GM19372 (cell line): Measurements from ENCODE around the gene TNF.
A peak's percentile ranks its signal among the peaks of the same experiment; 100 is the strongest.
"Not testable (repeated sequence)": the region's sequence is repeated elsewhere in the genome, so short reads cannot be mapped to it uniquely, and the experiment has no call there.

ENCODE experiments used
- ATAC-seq: cut with Tn5 transposase; IDR thresholded peaks from one replicate; pipeline ENCODE4 v1.9.1; 2021; ENCODE audit warnings: mild to moderate bottlenecking, low read depth, moderate library complexity; ENCODE audit not compliant: unreplicated experiment

The TNF gene

DNA sequence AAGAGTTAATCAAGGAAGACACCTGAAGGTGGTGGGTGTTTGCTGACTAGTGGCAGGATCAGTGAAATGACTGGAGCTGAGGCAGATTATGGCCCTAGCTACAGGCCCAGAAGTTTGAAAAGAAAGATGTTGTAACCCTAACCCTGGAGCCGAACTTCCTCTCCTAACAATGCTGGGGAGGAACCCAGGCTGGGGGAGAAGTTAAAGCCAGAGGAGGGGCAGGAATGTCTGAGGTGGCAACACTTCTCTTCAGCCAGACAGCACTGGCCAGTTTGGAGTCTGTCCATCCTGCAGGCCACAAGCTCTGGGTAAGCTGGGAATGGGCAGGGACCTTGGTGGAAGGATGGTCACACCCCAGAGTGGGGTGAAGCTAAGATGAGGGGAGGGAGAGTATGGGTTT, 10.6 kb downstream of the TNF start, which contains the start of gene LST1:
LST1 (plus strand) TSS at position 270 of the 400 bp plus-strand sequence. CDS start 1,023 bp downstream, outside the sequence.
- no peak for ATAC-seq

DNA sequence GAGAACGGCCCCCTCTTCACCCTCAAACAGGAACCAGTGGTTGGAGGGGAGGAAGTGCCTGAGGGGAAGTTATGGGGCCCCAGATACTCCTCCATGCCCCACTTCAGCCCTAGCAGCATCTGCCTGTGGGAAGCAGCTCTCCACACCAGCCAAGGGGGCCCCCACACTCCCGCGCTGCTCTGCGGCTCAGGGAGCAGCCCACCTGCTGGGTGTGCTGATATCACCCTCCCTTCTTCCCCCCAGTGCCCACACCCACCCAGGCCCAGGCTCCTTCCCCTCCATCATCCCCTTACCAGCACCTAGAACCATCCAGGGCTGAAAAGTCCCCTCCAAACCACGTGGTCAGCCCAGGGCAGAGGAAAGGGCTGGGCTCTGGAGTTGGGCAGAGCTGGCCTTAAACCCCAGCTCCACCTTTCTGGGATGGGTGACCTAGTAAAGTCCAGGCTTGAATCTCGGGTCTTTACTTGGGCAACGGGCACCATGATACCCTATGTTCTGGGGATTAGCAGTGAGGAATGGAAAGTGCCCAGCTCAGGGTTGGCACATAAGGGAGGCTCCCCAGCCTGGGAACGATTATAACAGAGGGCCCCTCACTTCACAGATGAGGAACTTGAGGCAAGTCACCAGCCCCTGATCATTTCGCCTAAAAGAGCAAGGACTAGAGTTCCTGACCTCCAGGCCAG, 11.4 kb downstream of the TNF start:
- ATAC-seq: no peak

DNA sequence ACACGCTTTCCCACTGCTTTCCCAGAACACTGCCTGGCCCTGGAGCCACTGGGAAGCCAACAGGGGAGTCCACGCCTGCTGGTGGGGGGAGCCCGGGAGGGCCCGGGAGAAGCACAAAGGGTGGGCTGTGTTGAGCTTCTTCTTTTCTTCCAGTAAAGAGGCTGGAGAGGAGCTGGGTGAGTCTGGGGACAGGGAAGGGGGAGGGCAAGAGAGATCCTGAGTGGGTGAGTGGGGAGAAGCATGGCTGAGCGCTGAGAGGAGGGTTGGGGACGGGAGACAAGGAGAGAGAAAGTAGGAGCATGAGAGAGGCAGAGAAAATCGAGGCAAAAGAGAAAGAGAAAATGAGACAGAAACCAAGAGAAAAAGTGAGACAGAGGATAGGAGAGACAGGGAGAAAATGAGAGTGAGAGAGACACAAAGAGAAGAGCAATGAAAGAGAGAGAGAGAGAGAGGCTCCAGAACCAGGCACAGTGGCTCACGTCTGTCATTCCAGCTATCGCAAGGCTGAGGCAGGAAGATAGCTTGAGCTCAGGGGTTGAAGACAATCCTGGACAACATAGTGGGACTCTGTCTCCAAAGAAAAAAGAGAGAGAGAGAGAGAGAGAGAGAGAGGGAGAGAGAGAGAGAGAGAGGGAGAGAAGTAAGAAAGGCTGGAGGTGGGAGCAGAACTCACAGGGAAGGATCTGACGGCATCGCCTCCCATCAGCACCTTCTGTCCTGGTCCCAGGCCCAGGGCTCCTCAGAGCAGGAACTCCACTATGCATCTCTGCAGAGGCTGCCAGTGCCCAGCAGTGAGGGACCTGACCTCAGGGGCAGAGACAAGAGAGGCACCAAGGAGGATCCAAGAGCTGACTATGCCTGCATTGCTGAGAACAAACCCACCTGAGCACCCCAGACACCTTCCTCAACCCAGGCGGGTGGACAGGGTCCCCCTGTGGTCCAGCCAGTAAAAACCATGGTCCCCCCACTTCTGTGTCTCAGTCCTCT, 12.7 kb downstream of the TNF start:
- ATAC-seq: no peak

DNA sequence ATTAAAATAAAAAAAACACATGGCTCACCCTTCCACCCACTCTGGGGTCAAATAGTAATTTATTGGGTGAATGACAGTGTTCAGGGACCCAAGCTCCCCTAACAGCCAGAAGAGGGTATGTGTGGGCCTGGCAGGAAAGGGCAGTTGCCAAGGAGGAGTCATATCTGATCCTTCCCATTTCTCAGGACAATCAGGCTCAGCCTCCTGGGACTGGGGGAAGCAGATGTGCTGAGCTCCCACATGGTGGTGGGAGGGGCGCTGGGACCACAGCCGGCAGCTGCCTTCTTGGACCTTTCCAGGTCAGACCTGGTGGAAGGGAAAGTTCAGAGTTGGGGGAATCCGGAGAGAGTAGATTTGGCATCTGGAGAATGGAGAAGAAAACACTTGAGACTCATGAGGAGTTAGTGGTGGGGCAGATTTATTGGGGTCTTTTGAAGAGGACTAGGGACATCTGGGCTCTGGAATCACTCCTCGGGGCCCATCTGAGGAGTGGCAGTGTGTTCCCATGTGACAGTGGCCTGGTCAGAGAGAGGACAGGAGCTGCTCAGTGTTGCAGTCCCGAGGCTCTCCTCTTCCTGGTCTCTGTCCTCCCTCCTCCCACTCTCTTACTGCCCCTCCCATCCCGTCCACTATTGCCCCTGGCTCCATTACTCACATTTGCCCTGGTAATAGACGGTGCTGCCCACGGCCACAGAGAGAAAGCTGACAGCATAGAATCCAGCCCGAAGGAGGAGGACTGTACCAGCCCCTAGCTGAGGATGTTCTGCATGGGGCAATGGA, 13.7 kb downstream of the TNF start:
- ATAC-seq: no peak

DNA sequence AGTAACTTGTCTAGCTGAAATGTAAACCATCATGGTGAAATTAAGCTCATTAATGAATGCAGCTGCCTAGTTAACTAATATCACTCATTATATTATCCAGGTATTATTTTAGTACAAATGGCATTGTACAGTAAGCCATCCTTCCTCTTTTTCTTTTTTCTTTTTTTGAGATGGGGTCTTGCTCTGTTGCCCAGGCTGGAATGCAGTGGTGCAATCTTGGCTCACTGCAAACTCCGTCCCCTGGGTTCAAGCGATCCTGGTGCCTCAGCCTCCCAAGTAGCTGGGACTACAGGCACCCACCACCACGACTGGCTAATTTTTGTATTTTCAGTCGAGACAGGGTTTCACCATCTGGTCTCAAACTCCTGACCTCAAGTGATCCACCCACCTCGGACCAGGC, 15.3 kb downstream of the TNF start:
- not testable (repeated sequence) for ATAC-seq

DNA sequence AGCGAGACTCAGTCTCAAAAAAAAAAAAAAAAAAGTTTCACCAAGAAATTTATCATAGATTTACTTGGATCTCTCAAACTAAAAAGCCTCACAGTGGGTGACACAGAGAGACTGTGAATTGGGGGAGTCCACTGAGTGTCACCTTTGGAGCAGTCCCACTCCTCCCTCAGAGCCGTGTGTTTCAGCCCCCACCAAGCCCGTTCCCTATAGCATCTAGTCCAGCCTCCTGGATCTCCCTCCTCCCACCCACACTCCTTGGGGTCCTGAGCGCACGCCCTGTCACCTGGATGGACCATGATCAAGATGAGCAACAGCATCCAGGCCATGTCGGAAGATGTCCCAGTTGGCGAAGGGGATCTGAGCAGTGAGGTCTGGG, 17.0 kb downstream of the TNF start:
- no peak for ATAC-seq

DNA sequence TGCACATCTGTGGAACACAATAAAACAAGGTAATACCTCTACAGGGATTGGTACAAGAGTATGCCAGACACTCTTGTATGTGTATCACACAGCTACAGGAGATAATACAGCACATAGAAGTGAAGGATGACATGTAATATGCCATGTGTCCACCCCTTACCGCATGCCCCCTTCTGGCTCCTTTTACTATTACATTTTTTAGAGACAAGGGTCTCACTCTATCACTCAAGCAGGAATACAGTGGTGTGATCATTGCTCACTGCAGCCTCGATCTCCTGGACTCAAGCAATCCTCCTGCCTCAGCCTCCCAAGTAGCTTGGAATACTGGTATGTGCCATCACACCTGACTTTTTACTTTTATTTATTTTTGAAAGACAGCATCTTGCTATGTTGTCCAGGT, 21.6 kb downstream of the TNF start:
- ATAC-seq: no peak

DNA sequence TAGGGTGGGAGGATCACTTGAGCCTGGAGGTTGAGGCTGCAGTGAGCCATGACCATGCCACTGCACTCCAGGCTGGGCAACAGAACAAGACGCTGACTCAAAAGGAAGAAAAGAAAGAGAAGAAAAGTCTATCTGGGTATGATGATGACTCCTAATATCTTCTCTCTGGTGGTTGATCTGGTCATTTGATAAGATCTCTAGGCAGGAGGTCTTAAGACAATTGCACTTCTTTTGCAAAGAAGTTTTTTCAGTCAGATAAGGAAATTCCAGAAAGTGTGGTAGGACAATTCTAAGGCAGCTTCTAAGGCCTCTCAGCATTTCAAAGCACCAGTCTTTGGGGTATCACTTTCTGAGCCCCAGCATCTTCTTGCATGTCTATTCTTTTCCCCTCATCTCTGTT, 32.0 kb downstream of the TNF start:
- ATAC-seq: no peak

DNA sequence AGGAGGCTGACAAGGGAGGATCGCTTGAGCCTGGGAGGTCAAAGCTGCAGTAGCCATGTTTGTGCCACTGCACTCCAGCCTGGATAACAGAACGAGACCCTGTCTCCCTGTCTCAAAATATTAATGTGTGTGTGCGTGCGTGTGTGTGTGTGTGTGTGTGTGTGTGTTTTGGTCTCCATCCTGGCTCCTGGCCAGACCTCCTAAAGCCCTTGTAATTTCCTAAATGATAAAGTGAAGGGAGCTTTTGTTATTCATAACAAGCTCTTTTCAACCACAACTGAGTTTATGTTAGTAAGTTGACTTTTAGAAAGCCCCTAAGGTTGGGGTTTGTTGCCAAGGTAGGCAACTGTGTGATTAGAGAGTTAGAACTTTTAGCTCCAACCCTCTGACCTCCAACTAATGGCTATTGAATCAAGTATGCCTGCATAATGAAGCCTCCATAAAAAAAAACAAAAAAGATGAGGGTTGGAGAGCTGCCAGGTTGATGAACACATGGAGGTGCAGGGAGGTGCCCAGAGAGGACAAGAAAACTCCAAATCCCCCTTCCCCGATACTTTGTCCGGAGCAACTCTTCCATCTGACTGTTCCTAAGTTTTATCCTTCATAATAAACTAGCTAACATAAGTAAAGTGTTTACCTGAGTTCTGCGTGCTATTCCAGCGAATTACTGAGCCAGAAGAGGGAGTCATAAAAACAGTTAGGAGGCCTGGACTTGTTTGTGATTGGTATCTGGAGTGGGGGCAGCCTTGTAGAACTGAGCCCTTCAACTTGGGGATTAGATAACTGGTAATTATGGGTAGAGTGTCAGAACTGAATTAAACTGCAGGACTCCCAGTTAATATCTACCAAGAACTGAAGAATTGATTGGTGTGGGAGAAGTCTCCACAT, 34.4 kb downstream of the TNF start:
- no peak for ATAC-seq

DNA sequence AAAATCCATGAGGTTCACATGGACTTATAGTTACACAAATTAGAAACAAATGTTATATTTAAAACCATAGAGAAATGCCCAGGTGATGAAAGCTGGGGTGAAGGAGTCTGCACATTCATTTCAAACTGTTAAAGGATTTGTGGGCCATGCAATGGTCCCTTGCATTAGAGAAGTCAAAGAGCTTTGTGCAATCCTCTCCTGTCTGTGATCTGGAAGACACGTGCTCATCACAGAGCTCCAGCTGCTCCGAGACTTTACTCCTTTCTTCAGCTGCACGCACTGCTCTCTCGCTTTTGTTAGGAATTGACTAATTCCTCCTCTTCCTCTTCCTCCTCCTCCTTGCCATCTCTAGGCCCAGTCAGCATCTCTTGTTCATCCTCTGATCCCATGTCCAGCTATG, 35.6 kb downstream of the TNF start:
- no peak for ATAC-seq

DNA sequence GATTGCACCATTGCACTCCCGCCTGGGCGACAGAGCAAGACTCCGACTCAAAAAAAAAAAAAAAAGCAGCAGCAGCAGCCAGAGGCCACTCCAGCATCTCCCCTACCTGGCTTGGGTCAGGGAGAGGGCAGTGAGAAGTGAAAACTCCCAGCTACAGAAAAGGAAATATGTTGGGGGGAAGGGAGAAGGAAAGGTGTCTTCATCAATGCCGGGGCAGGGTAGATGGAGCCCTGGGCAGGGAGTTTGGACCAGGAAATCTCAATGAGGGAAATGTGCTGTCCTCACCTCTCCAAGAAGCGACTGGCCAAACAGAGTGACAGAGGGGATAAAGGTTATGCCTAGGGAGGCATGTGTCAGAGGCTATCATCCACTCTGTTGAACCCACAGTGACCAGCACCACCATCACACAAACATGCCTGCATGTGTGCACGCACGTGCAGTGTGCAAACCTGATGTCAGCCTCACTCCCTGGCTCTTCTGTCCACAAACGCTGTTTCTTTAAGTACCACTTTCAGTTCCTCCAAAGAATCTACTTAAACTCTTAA, 38.8 kb downstream of the TNF start:
- peak; percentile 64 for ATAC-seq

- ATAC-seq: peak; percentile 12
These were observed 39.6 kb downstream of the TNF start, which contains the start of gene AIF1 for GRCh38 chr6:31614684-31615578. AIF1 (plus strand) TSS chr6:31615234; CDS start chr6:31615330, 96 bp downstream.

DNA sequence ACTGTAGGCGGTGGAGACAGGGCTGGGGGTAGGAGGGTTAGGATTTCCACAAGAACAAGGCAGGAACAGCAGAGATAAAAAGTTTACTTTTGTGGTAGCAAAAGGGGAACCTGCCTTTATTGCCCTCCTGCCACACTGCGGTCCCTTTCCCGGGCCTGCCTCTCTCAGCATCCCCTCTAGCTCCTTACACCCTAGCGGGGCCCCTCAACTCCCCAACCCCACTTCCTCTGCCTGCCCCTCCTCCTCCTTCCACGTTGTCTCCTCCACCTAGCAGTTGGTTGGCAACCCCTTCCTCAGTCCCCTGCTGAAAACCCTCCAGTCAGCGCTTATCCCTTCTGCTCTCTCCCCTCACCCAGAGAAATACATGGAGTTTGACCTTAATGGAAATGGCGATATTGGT, 40.4 kb downstream of the TNF start:
- ATAC-seq: no peak

DNA sequence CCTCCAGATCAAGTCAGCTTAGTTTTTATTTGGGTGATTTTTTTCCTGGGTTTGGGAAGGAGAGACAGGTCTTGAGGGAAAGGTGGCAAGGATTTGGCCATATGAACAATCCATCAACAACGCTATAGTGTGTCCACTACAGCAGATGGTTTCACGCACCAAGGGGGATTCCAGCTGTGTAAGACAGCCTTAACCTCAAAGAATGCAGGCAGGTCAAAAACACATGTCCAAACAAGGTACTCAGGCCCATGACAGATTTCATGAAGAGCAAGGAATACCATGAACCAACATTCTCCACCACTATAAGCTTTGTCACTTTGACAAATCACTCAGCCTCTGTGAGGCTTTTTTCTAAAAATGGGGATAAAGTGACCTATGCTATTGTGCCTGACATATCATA, 41.6 kb downstream of the TNF start:
- no peak for ATAC-seq

- peak; percentile 87 for ATAC-seq
These were observed 44.6 kb downstream of the TNF start for GRCh38 chr6:31619805-31620585.

- ATAC-seq: peak; percentile 39
These were observed 45.4 kb downstream of the TNF start, which contains the start of gene PRRC2A for GRCh38 chr6:31620586-31621319. PRRC2A (plus strand) TSS chr6:31620715; CDS start chr6:31622790, 2,075 bp downstream.
